Liver (tissue), 9 donors: ENCODE results near the gene CRISPLD2. TPM values are rescaled to one million over a fixed set of nuclear protein-coding genes. Genes with fewer than 3 reads are reported as not detected.

ENCODE experiments used
- DNase-seq: peaks from one replicate; pipeline ENCODE4 v3.0.0-alpha.2; 2017; ENCODE audit warnings: low spot score
- H3K27ac ChIP-seq, 2 donors: one replicate each; pipeline ENCODE4 v1.7.0; 2013; ENCODE audit warnings: inconsistent platforms in 2 of 2, low read length in 2 of 2, control low read depth in 1 of 2, low read depth in 1 of 2, mild to moderate bottlenecking in 1 of 2
- H3K27me3 ChIP-seq, 4 donors: one replicate each; pipeline versions ENCODE4 v1.6.1 to v1.7.0; 2013; ENCODE audit warnings: low read length in 3 of 4, inconsistent platforms in 1 of 4, mild to moderate bottlenecking in 1 of 4, moderate library complexity in 1 of 4; ENCODE audit not compliant: control insufficient read depth in 4 of 4, insufficient read depth in 4 of 4
- H3K36me3 ChIP-seq, 4 donors: one replicate each; pipeline versions ENCODE4 v1.6.1 to v1.7.0; 2013; ENCODE audit warnings: low read length in 3 of 4, mild to moderate bottlenecking in 3 of 4, low read depth in 1 of 4, moderate library complexity in 1 of 4; ENCODE audit not compliant: control insufficient read depth in 4 of 4, insufficient read depth in 3 of 4
- H3K4me1 ChIP-seq, 4 donors: one replicate each; pipeline versions ENCODE4 v1.6.1 to v1.7.0; 2013; ENCODE audit warnings: low read length in 3 of 4, mild to moderate bottlenecking in 3 of 4, moderate library complexity in 1 of 4; ENCODE audit not compliant: control insufficient read depth in 4 of 4, insufficient read depth in 4 of 4
- H3K4me3 ChIP-seq, 3 donors: one replicate each; pipeline versions ENCODE4 v1.6.1 to v1.7.0; 2013; ENCODE audit warnings: low read length in 3 of 3, control low read depth in 1 of 3, low read depth in 1 of 3, mild to moderate bottlenecking in 1 of 3
- H3K9ac ChIP-seq, 2 donors: one replicate each; pipeline ENCODE4 v1.7.0; 2013; ENCODE audit warnings: low read length in 2 of 2, mild to moderate bottlenecking in 2 of 2, moderate library complexity in 2 of 2, control low read depth in 1 of 2, low read depth in 1 of 2
- H3K9me3 ChIP-seq, 4 donors: one replicate each; pipeline versions ENCODE4 v1.6.1 to v1.7.0; 2013; ENCODE audit warnings: low read length in 3 of 4; ENCODE audit not compliant: control insufficient read depth in 4 of 4
- ATF3 ChIP-seq: IDR thresholded peaks from 2 replicates; pipeline ENCODE4 v1.6.1; 2016; ENCODE audit warnings: antibody characterized with exemption
- EGR1 ChIP-seq, 2 donors: IDR thresholded peaks; 2 replicates each; pipeline ENCODE4 v1.6.1; 2016 to 2018; ENCODE audit warnings: antibody characterized with exemption in 2 of 2, low read depth in 2 of 2
- FOXA1 ChIP-seq: IDR thresholded peaks from 2 replicates; pipeline ENCODE4 v1.6.1; 2016; ENCODE audit warnings: antibody characterized with exemption
- FOXA2 ChIP-seq: IDR thresholded peaks from 2 replicates; pipeline ENCODE4 v1.6.1; 2016; ENCODE audit warnings: antibody characterized with exemption
- GABPA ChIP-seq, 2 donors: IDR thresholded peaks in 1 of 2; conservative IDR thresholded peaks in 1 of 2; 2 replicates each; pipeline ENCODE4 v1.6.1; 2016; ENCODE audit warnings: antibody characterized with exemption in 2 of 2, mild to moderate bottlenecking in 1 of 2, moderate library complexity in 1 of 2
- HNF4A ChIP-seq, 2 donors: conservative IDR thresholded peaks; 2 replicates each; pipeline ENCODE4 v1.6.1; 2016; ENCODE audit warnings: antibody characterized with exemption in 2 of 2, mild to moderate bottlenecking in 2 of 2
- HNF4G ChIP-seq: IDR thresholded peaks from 2 replicates; pipeline ENCODE4 v1.6.1; 2016; ENCODE audit warnings: antibody characterized with exemption
- JUND ChIP-seq, 2 donors: IDR thresholded peaks; 2 replicates each; pipeline ENCODE4 v1.6.1; 2016; ENCODE audit warnings: antibody characterized with exemption in 2 of 2
- NR2F2 ChIP-seq: IDR thresholded peaks from 2 replicates; pipeline ENCODE4 v1.6.1; 2016; ENCODE audit warnings: antibody characterized with exemption
- RAD21 ChIP-seq, 2 donors: IDR thresholded peaks; 2 replicates each; pipeline ENCODE4 v1.6.1; 2016; ENCODE audit warnings: antibody characterized with exemption in 2 of 2, mild to moderate bottlenecking in 2 of 2
- RXRA ChIP-seq, 2 donors: IDR thresholded peaks; 2 replicates each; pipeline ENCODE4 v1.6.1; 2017 to 2018; ENCODE audit warnings: antibody characterized with exemption in 2 of 2, mild to moderate bottlenecking in 1 of 2
- SP1 ChIP-seq: IDR thresholded peaks from 2 replicates; pipeline ENCODE4 v1.6.1; 2018; ENCODE audit warnings: antibody characterized with exemption, mild to moderate bottlenecking
- TAF1 ChIP-seq: conservative IDR thresholded peaks from 2 replicates; pipeline ENCODE4 v1.6.1; 2016; ENCODE audit warnings: antibody characterized with exemption, mild to moderate bottlenecking
- YY1 ChIP-seq: IDR thresholded peaks from 2 replicates; pipeline ENCODE4 v1.6.1; 2016; ENCODE audit warnings: antibody characterized with exemption, mild to moderate bottlenecking
- WGBS: extraction: QIAGEN DNeasy Blood & Tissue Kit; methylation state at CpG from one replicate; pipeline ENCODE4 v1.1.7; 2013; 5-methylcytosine and 5-hydroxymethylcytosine counted together
- polyA plus RNA-seq, 2 donors: library from polyadenylated mRNA; stranded (reverse) in 1 of 2; unstranded in 1 of 2; fragments of 200-250 nt in 1 of 2; fragments of >200 nt in 1 of 2; fragmentation: Nextera tagmentation in 1 of 2; extraction: Ambion mirVana in 1 of 2; gene quantifications; one replicate each; pipeline versions ENCODE4 v1.2.1 to v1.2.3, GENCODE V29; 2013 to 2015
- total RNA-seq, 2 donors: library from RNA; depleted of rRNA; stranded (reverse); fragments of >200 nt; gene quantifications; one replicate each; pipeline ENCODE4 v1.2.3, GENCODE V29; 2014
- TF ChIP-seq, protein P1 (sequence below): IDR thresholded peaks from 2 replicates; pipeline ENCODE4 v1.6.1; 2016; ENCODE audit warnings: antibody characterized with exemption, mild to moderate bottlenecking
- TF ChIP-seq, protein P2 (sequence below): IDR thresholded peaks from 2 replicates; pipeline ENCODE4 v1.6.1; 2016; ENCODE audit warnings: antibody characterized with exemption
- TF ChIP-seq, protein P3 (sequence below): fragments of 150-350 bp; IDR thresholded peaks from 2 replicates; pipeline ENCODE4 v1.5.1; 2017; ENCODE audit warnings: improper control_type of control experiment, low read depth, low read length; ENCODE audit not compliant: missing input control
- TF ChIP-seq, protein P4 (sequence below): IDR thresholded peaks from 2 replicates; pipeline ENCODE4 v1.6.1; 2016; ENCODE audit warnings: antibody characterized with exemption
- donor health status: healthy.
- donor health status: healthy.
- donor health status: healthy.
- donor health status: healthy.
- donor health status: healthy.

The CRISPLD2 gene
- total RNA-seq, result 10 to 100 TPM in 1 of 2 donors, 1 to 10 TPM in 1; 3.4 to 14.8 TPM
- 1 to 10 TPM; 2.6 to 4.9 TPM for polyA plus RNA-seq

- peak; percentile 81 for DNase-seq
- peaks cover 0 to 6% (median 4%) of the 10 kb centered on the region in 4 donors for H3K4me1 ChIP-seq
- WGBS, result 7% methylated on average over 53 of the region's 53 CpGs
These were observed at the start of gene CRISPLD2 for GRCh38 chr16:84819644-84820304. CRISPLD2 (plus strand) TSS chr16:84819985; CDS start chr16:84838496, 18,511 bp downstream.

DNA sequence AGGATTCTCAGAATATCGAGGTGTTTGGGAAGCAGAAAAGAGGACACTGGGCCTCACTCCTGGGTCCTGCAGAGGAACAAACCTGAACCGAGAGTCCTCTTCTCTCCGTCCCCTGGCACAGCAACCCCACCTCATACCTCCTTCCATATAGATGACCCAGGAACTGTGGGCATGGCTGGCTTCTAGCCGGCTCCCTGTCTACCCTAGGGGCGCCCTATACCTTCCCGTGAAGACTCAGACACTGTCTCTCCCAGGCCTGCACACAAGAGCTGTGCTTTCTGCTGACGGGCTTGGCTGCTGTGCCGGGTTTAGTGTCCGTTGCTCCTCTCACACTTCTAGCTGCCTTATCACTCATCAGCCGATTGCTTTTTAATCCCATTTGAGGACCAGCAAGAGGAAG lies 46.5 kb upstream of the CRISPLD2 start:
- no peaks in the 10 kb centered on the region for H3K9me3 ChIP-seq
- WGBS, result 95% methylated on average over 10 of the region's 10 CpGs
- DNase-seq, result no peak
- H3K4me3 ChIP-seq, result no peak overlapping the region
- peaks cover 17 to 71% (median 31%) of the 10 kb centered on the region in 4 donors for H3K36me3 ChIP-seq
- H3K4me1 ChIP-seq, result no peaks in the 10 kb centered on the region
- no peak for TF ChIP-seq SP1
- no peak for TF ChIP-seq FOXA2
- TF ChIP-seq YY1, result no peak
- TF ChIP-seq HNF4A (conservative IDR thresholded peaks at IDR 0.05), result no peak
- TF ChIP-seq ATF3, result no peak
- TF ChIP-seq, protein P1, sequence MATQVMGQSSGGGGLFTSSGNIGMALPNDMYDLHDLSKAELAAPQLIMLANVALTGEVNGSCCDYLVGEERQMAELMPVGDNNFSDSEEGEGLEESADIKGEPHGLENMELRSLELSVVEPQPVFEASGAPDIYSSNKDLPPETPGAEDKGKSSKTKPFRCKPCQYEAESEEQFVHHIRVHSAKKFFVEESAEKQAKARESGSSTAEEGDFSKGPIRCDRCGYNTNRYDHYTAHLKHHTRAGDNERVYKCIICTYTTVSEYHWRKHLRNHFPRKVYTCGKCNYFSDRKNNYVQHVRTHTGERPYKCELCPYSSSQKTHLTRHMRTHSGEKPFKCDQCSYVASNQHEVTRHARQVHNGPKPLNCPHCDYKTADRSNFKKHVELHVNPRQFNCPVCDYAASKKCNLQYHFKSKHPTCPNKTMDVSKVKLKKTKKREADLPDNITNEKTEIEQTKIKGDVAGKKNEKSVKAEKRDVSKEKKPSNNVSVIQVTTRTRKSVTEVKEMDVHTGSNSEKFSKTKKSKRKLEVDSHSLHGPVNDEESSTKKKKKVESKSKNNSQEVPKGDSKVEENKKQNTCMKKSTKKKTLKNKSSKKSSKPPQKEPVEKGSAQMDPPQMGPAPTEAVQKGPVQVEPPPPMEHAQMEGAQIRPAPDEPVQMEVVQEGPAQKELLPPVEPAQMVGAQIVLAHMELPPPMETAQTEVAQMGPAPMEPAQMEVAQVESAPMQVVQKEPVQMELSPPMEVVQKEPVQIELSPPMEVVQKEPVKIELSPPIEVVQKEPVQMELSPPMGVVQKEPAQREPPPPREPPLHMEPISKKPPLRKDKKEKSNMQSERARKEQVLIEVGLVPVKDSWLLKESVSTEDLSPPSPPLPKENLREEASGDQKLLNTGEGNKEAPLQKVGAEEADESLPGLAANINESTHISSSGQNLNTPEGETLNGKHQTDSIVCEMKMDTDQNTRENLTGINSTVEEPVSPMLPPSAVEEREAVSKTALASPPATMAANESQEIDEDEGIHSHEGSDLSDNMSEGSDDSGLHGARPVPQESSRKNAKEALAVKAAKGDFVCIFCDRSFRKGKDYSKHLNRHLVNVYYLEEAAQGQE, result no peak
- TF ChIP-seq GABPA (IDR thresholded peaks at IDR 0.05 in 1 of 2, conservative IDR thresholded peaks at IDR 0.05 in 1 of 2), result no peak
- TF ChIP-seq JUND (IDR thresholded peaks at IDR 0.05), result no peak
- TF ChIP-seq, protein P2, sequence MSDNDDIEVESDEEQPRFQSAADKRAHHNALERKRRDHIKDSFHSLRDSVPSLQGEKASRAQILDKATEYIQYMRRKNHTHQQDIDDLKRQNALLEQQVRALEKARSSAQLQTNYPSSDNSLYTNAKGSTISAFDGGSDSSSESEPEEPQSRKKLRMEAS, result no peak
- no peak for TF ChIP-seq RAD21 (IDR thresholded peaks at IDR 0.05)
- TF ChIP-seq EGR1 (IDR thresholded peaks at IDR 0.05; ENCODE audit: low read depth in 2 of 2), result no peak
- no peak for TF ChIP-seq NR2F2
- no peak for TF ChIP-seq FOXA1
- TF ChIP-seq, protein P3, sequence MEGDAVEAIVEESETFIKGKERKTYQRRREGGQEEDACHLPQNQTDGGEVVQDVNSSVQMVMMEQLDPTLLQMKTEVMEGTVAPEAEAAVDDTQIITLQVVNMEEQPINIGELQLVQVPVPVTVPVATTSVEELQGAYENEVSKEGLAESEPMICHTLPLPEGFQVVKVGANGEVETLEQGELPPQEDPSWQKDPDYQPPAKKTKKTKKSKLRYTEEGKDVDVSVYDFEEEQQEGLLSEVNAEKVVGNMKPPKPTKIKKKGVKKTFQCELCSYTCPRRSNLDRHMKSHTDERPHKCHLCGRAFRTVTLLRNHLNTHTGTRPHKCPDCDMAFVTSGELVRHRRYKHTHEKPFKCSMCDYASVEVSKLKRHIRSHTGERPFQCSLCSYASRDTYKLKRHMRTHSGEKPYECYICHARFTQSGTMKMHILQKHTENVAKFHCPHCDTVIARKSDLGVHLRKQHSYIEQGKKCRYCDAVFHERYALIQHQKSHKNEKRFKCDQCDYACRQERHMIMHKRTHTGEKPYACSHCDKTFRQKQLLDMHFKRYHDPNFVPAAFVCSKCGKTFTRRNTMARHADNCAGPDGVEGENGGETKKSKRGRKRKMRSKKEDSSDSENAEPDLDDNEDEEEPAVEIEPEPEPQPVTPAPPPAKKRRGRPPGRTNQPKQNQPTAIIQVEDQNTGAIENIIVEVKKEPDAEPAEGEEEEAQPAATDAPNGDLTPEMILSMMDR, result no peak
- TF ChIP-seq RXRA (IDR thresholded peaks at IDR 0.05), result no peak
- TF ChIP-seq HNF4G, result no peak
- no peak for TF ChIP-seq TAF1
- TF ChIP-seq, protein P4, sequence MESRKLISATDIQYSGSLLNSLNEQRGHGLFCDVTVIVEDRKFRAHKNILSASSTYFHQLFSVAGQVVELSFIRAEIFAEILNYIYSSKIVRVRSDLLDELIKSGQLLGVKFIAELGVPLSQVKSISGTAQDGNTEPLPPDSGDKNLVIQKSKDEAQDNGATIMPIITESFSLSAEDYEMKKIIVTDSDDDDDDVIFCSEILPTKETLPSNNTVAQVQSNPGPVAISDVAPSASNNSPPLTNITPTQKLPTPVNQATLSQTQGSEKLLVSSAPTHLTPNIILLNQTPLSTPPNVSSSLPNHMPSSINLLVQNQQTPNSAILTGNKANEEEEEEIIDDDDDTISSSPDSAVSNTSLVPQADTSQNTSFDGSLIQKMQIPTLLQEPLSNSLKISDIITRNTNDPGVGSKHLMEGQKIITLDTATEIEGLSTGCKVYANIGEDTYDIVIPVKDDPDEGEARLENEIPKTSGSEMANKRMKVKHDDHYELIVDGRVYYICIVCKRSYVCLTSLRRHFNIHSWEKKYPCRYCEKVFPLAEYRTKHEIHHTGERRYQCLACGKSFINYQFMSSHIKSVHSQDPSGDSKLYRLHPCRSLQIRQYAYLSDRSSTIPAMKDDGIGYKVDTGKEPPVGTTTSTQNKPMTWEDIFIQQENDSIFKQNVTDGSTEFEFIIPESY, result no peak
- H3K27ac ChIP-seq, result no peak overlapping the region
- H3K9ac ChIP-seq, result no peak overlapping the region
- no peaks in the 10 kb centered on the region for H3K27me3 ChIP-seq

More at GRCh38 chr16:84819644-84820304, at the start of gene CRISPLD2:
- H3K36me3 ChIP-seq, result no peaks in the 10 kb centered on the region
- peak; percentile 34 for TF ChIP-seq SP1
- TF ChIP-seq JUND (IDR thresholded peaks at IDR 0.05), result no peak
- peak; percentile 65 for TF ChIP-seq TAF1
- TF ChIP-seq, protein P3, result no peak
- peak within 1 kb of the TSS; percentile 37 to 63 (median 49) for H3K4me3 ChIP-seq
- H3K9ac ChIP-seq, result peak within 1 kb of the TSS in 1 of 2 donors; percentile 37
- H3K27me3 ChIP-seq, result peaks cover 0 to 6% (median 2%) of the 10 kb centered on the region in 4 donors
- H3K9me3 ChIP-seq, result no peaks in the 10 kb centered on the region
- peak within 1 kb of the TSS; percentile 65 to 78 for H3K27ac ChIP-seq
